Cardiac fibroblast (primary cell): ENCODE results near the gene RASL10A.
A peak's percentile ranks its signal among the peaks of the same experiment; 100 is the strongest.

Experiments used
- DNase-seq, 2 donors: peaks; one replicate each; pipeline versions ENCODE4 v3.0.0 to v3.0.0-alpha.2; 2010; ENCODE audit warnings: low read depth in 2 of 2
- H3K4me3 ChIP-seq, 2 donors: replicated peaks in 1 of 2; 1 replicate in 1 of 2; 2 replicates in 1 of 2; pipeline ENCODE4 v1.5.1; 2011; ENCODE audit warnings: low read depth in 2 of 2, low read length in 2 of 2, mild to moderate bottlenecking in 2 of 2, moderate library complexity in 1 of 2
- TF ChIP-seq, protein P1 (sequence below): IDR thresholded peaks from one replicate; pipeline ENCODE4 v1.5.1; 2011; ENCODE audit warnings: low read depth, mild to moderate bottlenecking, low read length, inconsistent platforms

Gene RASL10A

GRCh38 chr22:29325356-29325755 is 9.9 kb upstream of the RASL10A start:
- DNase-seq: no peak
- H3K4me3 ChIP-seq: no peak overlapping the region
- TF ChIP-seq, protein P1, sequence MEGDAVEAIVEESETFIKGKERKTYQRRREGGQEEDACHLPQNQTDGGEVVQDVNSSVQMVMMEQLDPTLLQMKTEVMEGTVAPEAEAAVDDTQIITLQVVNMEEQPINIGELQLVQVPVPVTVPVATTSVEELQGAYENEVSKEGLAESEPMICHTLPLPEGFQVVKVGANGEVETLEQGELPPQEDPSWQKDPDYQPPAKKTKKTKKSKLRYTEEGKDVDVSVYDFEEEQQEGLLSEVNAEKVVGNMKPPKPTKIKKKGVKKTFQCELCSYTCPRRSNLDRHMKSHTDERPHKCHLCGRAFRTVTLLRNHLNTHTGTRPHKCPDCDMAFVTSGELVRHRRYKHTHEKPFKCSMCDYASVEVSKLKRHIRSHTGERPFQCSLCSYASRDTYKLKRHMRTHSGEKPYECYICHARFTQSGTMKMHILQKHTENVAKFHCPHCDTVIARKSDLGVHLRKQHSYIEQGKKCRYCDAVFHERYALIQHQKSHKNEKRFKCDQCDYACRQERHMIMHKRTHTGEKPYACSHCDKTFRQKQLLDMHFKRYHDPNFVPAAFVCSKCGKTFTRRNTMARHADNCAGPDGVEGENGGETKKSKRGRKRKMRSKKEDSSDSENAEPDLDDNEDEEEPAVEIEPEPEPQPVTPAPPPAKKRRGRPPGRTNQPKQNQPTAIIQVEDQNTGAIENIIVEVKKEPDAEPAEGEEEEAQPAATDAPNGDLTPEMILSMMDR: no peak

- TF ChIP-seq, protein P1: no peak
- DNase-seq: no peak
- H3K4me3 ChIP-seq: no peak overlapping the region
Observed at GRCh38 chr22:29323641-29324040, 8.1 kb upstream of the RASL10A start.

DNA sequence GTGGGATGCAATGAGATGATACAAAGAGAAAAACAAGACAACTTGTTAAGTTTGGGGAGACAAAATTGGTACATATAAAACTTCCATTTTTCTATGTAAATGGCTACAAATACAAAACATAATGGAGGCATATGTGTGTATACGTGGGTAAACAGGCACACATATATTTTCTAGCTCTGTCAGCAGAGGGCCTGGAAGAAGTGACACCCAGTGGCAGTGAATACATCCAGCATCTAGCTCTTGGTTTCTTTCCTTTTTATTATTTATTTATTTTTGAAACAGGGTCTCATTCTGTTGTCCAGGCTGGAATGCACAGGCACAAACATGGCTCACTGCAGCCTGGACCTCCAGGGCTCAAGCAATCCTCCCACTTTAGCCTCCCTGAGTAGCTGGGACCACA is 5.0 kb upstream of the RASL10A start:
- no peak overlapping the region for H3K4me3 ChIP-seq
- TF ChIP-seq, protein P1: peak; percentile 20
- DNase-seq: no peak

DNA sequence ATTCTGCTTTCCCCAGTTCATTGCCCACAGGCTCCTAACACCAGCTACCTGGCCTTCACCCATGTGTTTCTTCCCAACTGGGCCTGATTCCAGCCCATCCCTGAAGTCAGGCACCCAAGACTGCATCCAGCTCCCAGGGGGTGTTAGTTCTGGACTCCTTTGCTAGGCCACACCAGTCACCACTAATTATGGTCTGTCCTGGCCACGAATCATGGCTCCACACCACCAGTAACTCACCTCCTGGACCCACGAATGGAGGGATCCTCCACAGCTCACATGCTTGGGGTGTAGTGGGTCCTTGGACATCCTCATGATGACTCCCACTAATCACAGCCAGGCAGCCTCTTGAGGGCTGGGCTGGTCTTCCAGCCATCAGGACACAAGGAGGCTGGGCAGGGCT is 3.6 kb upstream of the RASL10A start:
- DNase-seq: no peak
- TF ChIP-seq, protein P1: no peak
- no peak overlapping the region for H3K4me3 ChIP-seq

- DNase-seq: no peak
- H3K4me3 ChIP-seq: no peak overlapping the region
- TF ChIP-seq, protein P1: no peak
Observed at GRCh38 chr22:29317827-29318454, 2.4 kb upstream of the RASL10A start.

DNA sequence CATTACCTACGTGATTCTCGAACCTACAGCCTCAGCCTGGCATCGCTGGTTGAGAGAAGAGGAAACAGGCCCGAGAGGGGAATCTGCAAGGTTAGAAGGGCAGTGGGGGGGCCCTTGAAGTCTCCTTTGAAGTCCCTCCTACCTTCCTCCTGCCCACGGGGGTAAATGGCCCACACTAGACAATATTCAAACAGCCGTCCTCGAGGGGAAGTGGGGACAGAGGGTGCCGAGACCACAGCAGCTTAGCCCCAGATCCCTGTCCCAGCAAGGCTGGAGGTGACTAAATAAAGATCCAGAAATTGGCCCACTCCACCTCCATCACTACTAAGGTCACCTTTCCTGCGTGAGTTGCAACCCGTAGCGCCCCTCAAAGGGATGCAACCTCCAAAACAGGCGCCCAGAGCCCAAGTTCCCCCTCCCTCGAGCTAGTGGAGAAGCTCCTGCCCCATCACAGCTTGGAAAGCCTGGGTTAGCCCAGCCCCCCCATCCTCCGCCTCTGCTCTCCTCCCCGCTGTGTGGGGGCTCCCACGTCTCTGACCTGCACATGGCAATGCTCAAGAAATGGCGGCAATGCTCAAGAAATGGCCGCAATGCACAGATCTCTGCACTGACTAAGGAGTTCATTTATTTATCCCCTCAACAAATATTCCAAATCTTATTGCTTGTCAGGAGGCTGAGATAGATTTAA is 788 bp upstream of the RASL10A start:
- TF ChIP-seq, protein P1: no peak
- H3K4me3 ChIP-seq: no peak overlapping the region
- no peak for DNase-seq
